Ovary (tissue), 9 donors: ENCODE data around the gene UGT1A6. TPM values are rescaled to one million over a fixed set of nuclear protein-coding genes. Genes with fewer than 3 reads are reported as not detected.

ENCODE experiments used
- DNase-seq, 5 donors: peaks; one replicate each; pipeline ENCODE4 v3.0.0-alpha.2; 2019 to 2020
- H3K27ac ChIP-seq, 2 donors: fragments of 200-600 bp; one replicate each; pipeline versions ENCODE4 v1.5.1 to v1.8.0; 2019 to 2022
- H3K27me3 ChIP-seq: fragments of 200-600 bp; one replicate; pipeline ENCODE4 v1.8.0; 2022
- H3K36me3 ChIP-seq: fragments of 200-600 bp; sonication (generic); one replicate; pipeline ENCODE4 v1.5.1; 2019
- H3K4me1 ChIP-seq: one replicate; pipeline ENCODE4 v1.8.1; 2013; ENCODE audit warnings: mild to moderate bottlenecking, moderate library complexity; ENCODE audit not compliant: insufficient read depth
- H3K4me3 ChIP-seq: fragments of 200-600 bp; sonication (generic); one replicate; pipeline ENCODE4 v1.5.1; 2017
- H3K9me3 ChIP-seq, 2 donors: fragments of 200-600 bp in 1 of 2; sonication (generic) in 1 of 2; one replicate each; pipeline versions ENCODE4 v1.5.1 to v1.8.1; 2013 to 2019; ENCODE audit warnings: mild to moderate bottlenecking in 1 of 2, moderate library complexity in 1 of 2
- CTCF ChIP-seq, 3 donors: fragments of 450-650 bp in 2 of 3; fragments of 200-600 bp in 1 of 3; IDR thresholded peaks; one replicate each; pipeline versions ENCODE4 v1.5.1 to v1.8.0; 2016 to 2022; ENCODE audit warnings: antibody characterized with exemption in 3 of 3, mild to moderate bottlenecking in 1 of 3
- EP300 ChIP-seq: sonication (generic); formaldehyde crosslinking; IDR thresholded peaks from one replicate; pipeline ENCODE4 v1.6.1; 2017; ENCODE audit warnings: antibody characterized with exemption
- POLR2A ChIP-seq: fragments of 450-650 bp; IDR thresholded peaks from one replicate; pipeline ENCODE4 v1.6.1; 2017; ENCODE audit warnings: antibody characterized with exemption, mild to moderate bottlenecking, moderate library complexity
- WGBS, 3 donors: extraction: QIAGEN DNeasy Blood & Tissue Kit in 1 of 3; methylation state at CpG; one replicate each; pipeline versions ENCODE4 v1.1.5 to v1.1.7; 2013 to 2017; 5-methylcytosine and 5-hydroxymethylcytosine counted together
- intact Hi-C, 4 donors: fragments of 100-400 bp; cut with DNase I; formaldehyde crosslinking; loops; one replicate each; pipeline versions ENCODE4 v1.11.0 to v1.15.1; 2022 to 2023
- polyA plus RNA-seq, 2 donors: library from polyadenylated mRNA; stranded (reverse); fragments of 200-250 nt in 1 of 2; fragments of 350-450 nt in 1 of 2; fragmentation: Illumina TruSeq in 1 of 2; extraction: RNeasy Lipid Tissue Mini Kit (QIAGEN cat#74804) in 1 of 2; gene quantifications; one replicate each; pipeline ENCODE4 v1.2.3, GENCODE V29; 2013 to 2014
- total RNA-seq, 7 donors: library from RNA; depleted of rRNA in 2 of 7; stranded (reverse); fragments of >200 nt in 2 of 7; fragmentation: NEBNext Ultra II Directional in 3 of 7; extraction: Animal tissue kit (Norgen Biotek cat#: 25700) in 3 of 7; gene quantifications; one replicate each; pipeline versions ENCODE4 v1.1.0 to v1.2.4, GENCODE V29; 2016 to 2023
- donor health status: DM: no; HTN: no; CAD: no; lungs with moderate emphysema.
- donor health status: DM: no; HTN: no; CAD: no.
- donor health status: Bipolar disorder and iron deficiency.
- donor health status: DM: yes; HTN: yes; CAD: no.
- donor health status: DM: no; HTN: no; CAD: no.
- donor health status: DM: yes; HTN: yes; CAD: no.

The UGT1A6 gene
- total and polyA plus RNA-seq, 9 donors: not detected

DNA sequence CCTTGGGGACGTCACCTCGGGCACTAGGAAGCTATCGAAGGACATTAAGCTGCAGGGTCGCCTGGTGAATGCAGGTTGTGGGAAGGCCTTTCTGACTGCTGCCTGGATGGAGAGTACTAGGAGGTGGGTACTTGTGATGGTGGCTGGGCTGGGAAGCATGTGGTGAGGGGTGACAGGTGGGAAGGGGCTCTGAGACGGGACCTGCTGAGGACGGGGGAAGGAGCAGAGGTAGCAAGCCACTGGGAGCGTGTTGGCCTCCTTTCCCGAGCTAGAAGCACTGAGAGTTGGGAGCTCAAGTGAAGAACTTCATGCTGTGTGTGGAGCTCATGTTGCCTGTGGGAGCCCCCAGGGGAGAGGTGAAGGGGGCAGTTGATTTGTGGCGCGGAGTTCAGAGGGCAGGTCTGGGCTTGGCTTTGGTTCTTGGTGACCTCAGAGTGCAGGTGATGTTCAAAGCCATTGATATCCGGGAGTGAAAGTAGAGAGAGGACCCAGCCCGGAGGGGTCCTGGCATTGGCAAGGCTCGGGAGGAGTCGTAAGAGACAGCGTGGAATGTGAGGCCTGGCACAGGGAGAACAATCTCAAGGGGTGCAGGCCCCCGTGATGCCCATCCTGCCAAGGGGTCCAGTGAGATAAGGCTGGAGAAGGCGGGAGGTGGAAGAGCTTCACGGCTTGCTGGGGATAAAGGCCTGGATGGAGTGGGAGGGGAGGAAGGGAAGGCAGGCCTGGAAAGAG is 98.6 kb downstream of the UGT1A6 start:
- Histone ChIP-seq H3K9me3 (no peaks in the 10 kb centered on the region), H3K27me3 (no peaks in the 10 kb centered on the region), H3K4me1 (no peaks in the 10 kb centered on the region), H3K36me3 (no peaks in the 10 kb centered on the region), H3K4me3 (no peak overlapping the region), H3K27ac (no peak overlapping the region)
- no peak for TF ChIP-seq CTCF (IDR thresholded peaks at IDR 0.05)
- TF ChIP-seq EP300: no peak
- TF ChIP-seq POLR2A: no peak
- DNase-seq: no peak
- intact Hi-C loops: no loop called here
- WGBS, 3 donors: 70 to 77% (median 72%) methylated on average over 18 of the region's 18 CpGs

DNA sequence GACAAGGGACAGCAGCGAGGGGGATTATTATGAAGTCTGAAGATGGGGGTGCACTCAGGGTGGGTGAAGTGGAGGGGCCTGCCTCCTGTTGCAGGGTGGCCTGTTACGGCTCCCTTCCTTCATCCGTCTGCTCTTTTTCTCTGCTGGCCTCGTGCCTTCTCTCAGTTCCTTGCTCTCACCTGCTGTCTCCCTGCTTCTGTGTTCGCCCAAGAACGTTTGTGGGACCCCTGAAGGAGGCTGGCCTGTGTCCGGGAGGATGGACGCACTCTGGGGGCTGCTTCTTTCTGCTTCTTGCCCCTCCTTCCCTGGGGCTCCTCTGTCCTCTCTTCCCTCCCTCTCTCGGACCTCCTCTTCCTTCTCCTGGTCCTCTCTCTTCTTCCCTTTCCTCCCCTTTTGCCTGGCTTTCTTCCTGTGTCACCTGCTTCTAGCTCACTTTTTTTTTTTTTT is 99.2 kb downstream of the UGT1A6 start:
- Histone ChIP-seq H3K27me3 (no peaks in the 10 kb centered on the region), H3K27ac (no peak overlapping the region), H3K4me3 (no peak overlapping the region), H3K9me3 (no peaks in the 10 kb centered on the region), H3K36me3 (no peaks in the 10 kb centered on the region), H3K4me1 (no peaks in the 10 kb centered on the region)
- intact Hi-C loops: no loop called here
- no peak for TF ChIP-seq CTCF (IDR thresholded peaks at IDR 0.05)
- no peak for TF ChIP-seq EP300
- no peak for TF ChIP-seq POLR2A
- DNase-seq: no peak
- 67 to 80% (median 71%) methylated on average over 9 of the region's 9 CpGs for WGBS, 3 donors

- intact Hi-C loops: no loop called here
Measured at GRCh38 chr2:233792720-233793119, 100.0 kb downstream of the UGT1A6 start.

DNA sequence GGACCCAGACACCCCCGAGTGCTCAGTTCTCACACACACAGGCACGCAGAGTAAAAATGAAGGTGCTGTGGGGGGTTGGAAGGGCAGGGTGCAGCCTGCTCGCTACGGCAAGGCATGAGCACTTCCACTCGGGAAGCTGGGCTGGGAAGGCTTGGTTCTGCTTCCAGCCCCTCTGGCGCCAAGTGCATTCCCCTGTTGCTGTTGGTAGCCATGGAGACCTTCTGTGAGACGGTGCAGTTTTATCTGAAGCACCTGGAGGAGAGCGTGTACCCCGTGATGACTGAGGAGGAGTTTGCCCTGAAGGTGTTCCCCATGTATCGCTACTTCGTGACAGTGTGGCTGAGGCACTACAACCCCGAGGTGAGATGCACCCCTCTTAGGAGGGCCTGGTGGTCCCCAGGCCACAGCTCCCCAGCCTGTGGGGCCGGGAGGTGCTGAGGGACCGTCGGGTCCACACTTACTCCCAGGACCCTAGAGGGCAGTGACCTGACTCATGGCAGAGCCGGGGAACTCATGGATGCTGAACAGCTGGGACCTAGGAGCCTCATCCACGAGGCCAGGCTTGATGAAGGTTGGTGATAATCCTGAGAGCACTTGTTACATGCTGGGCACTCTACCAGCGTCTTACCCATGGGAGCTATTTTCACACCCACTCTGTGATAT is 100.9 kb downstream of the UGT1A6 start:
- no peak for DNase-seq
- no peaks in the 10 kb centered on the region for H3K36me3 ChIP-seq
- H3K4me3 ChIP-seq: no peak overlapping the region
- no peaks in the 10 kb centered on the region for H3K4me1 ChIP-seq
- intact Hi-C loops: no loop called here
- no peaks in the 10 kb centered on the region for H3K9me3 ChIP-seq
- no peaks in the 10 kb centered on the region for H3K27me3 ChIP-seq
- WGBS, 3 donors: 62 to 66% (median 64%) methylated on average over 15 to 18 of the region's 18 CpGs
- H3K27ac ChIP-seq: no peak overlapping the region
- TF ChIP-seq EP300 (no peak), CTCF (IDR thresholded peaks at IDR 0.05) (no peak), POLR2A (no peak)

More at GRCh38 chr2:233792720-233793119, 100.0 kb downstream of the UGT1A6 start:
- Histone ChIP-seq H3K36me3 (no peaks in the 10 kb centered on the region), H3K4me3 (no peak overlapping the region), H3K27ac (no peak overlapping the region), H3K9me3 (no peaks in the 10 kb centered on the region), H3K4me1 (no peaks in the 10 kb centered on the region), H3K27me3 (no peaks in the 10 kb centered on the region)
- 87 to 91% (median 90%) methylated on average over 7 of the region's 7 CpGs for WGBS, 3 donors
- no peak for DNase-seq
- TF ChIP-seq EP300 (no peak), POLR2A (no peak), CTCF (IDR thresholded peaks at IDR 0.05) (no peak)
